Smooth muscle cell of the brain vasculature (primary cell): ENCODE measurements around the gene TMEM140.
"Not testable (repeated sequence)": the region's sequence is repeated elsewhere in the genome, so short reads cannot be mapped to it uniquely, and the experiment has no call there.

Source experiments
- DNase-seq: peaks from one replicate; pipeline ENCODE4 v3.0.0-alpha.2; 2012; ENCODE audit warnings: low read depth, low spot score

Gene TMEM140

GRCh38 chr7:135173916-135174315, 26.0 kb downstream of the TMEM140 start:
- not testable (repeated sequence) for DNase-seq

GRCh38 chr7:135174941-135175340, 27.1 kb downstream of the TMEM140 start:
- no peak for DNase-seq

- DNase-seq, result no peak
Measured at GRCh38 chr7:135175931-135176330, 28.1 kb downstream of the TMEM140 start.

GRCh38 chr7:135177028-135177696, 29.3 kb downstream of the TMEM140 start:
- DNase-seq, result no peak

GRCh38 chr7:135178364-135178763, 30.5 kb downstream of the TMEM140 start:
- no peak for DNase-seq

GRCh38 chr7:135179321-135179925, 31.6 kb downstream of the TMEM140 start:
- DNase-seq, result no peak

- DNase-seq, result no peak
Measured at GRCh38 chr7:135180122-135180521, 32.2 kb downstream of the TMEM140 start.

- DNase-seq, result no peak
Measured at GRCh38 chr7:135181261-135181928, 33.5 kb downstream of the TMEM140 start.

- DNase-seq, result no peak
Measured at GRCh38 chr7:135181929-135182678, 34.2 kb downstream of the TMEM140 start.

GRCh38 chr7:135183478-135183877, 35.6 kb downstream of the TMEM140 start:
- no peak for DNase-seq

- DNase-seq, result no peak
Measured at GRCh38 chr7:135184254-135184841, 36.5 kb downstream of the TMEM140 start.

- no peak for DNase-seq
Measured at GRCh38 chr7:135185471-135186260, 37.8 kb downstream of the TMEM140 start.

GRCh38 chr7:135186261-135186540, 38.3 kb downstream of the TMEM140 start:
- no peak for DNase-seq

- DNase-seq, result no peak
Measured at GRCh38 chr7:135186841-135187253, 39.0 kb downstream of the TMEM140 start.

GRCh38 chr7:135188298-135188984, 40.6 kb downstream of the TMEM140 start:
- no peak for DNase-seq

GRCh38 chr7:135189221-135189662, 41.4 kb downstream of the TMEM140 start:
- DNase-seq, result no peak

- DNase-seq, result no peak
Measured at GRCh38 chr7:135189961-135190360, 42.1 kb downstream of the TMEM140 start.

- no peak for DNase-seq
Measured at GRCh38 chr7:135190703-135191102, 42.8 kb downstream of the TMEM140 start.

GRCh38 chr7:135192914-135193536, 45.2 kb downstream of the TMEM140 start:
- no peak for DNase-seq

- DNase-seq, result peak; percentile 74
Measured at GRCh38 chr7:135193615-135194081, 45.8 kb downstream of the TMEM140 start.
